ENCODE results near the gene STK24. TPM values are rescaled to one million over a fixed set of nuclear protein-coding genes. Genes with fewer than 3 reads are reported as not detected.

Gene STK24
- total and polyA plus RNA-seq, 10 of the 15 experiments (the other 5 are each of a cell fraction or from before 2014, with no cell fraction given), result 7.5 to 115 (median 52.9) TPM

DNA sequence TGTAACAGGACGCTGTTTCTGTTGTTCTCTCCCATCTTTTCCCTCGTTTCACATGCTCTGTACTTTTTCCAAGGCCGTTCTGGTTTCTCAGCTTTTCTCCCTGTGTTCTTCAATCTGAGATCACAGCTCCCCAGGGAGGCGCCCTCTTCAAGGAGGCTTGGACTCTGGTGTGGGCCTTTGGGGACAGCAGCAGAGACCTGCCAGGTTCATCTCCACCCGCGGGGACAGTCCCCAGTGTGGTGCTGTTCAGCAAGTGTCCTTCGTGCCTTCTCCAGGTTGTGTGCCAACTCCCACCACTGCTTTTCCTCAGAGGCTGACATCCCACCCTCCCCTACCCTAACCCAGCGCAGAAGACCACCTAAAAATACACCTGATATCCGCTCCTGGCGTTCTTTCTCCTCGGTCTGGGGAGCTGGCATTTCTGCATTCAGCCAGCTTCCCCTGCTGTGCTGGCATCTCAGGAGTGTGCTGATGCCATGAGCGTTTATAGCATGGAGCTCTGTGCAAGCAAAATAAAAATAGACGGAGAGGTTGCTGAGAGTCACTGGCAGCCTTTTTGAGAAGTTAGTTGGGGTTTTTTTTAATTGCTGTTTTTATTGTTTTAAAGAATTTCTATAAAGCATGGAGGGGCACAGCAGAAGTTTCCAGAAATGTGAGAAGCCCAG lies 149.4 kb downstream of the STK24 start:
- BruUV-seq (replicated peaks), result no TSS peak
- H3K4me1 ChIP-seq (ENCODE audit: control insufficient read depth, insufficient read depth, low read length), result no peaks in the 10 kb centered on the region
- no peak for ATAC-seq
- no peaks in the 10 kb centered on the region for H3K36me3 ChIP-seq (ENCODE audit: control insufficient read depth in 2 of 2, insufficient read depth in 2 of 2, low read length in 1 of 2)
- H4K20me1 ChIP-seq (ENCODE audit: control insufficient read depth, insufficient read depth), result no peaks in the 10 kb centered on the region
- no peak overlapping the region for H2AFZ ChIP-seq (ENCODE audit: control insufficient read depth, low read depth, low read length)
- RAD21 ChIA-PET (ENCODE audit: unreplicated experiment), result no interaction called here
- FAIRE-seq, result no peak
- in situ Hi-C loops (cut with MboI), result no loop called here
- TF ChIP-seq, protein P1, sequence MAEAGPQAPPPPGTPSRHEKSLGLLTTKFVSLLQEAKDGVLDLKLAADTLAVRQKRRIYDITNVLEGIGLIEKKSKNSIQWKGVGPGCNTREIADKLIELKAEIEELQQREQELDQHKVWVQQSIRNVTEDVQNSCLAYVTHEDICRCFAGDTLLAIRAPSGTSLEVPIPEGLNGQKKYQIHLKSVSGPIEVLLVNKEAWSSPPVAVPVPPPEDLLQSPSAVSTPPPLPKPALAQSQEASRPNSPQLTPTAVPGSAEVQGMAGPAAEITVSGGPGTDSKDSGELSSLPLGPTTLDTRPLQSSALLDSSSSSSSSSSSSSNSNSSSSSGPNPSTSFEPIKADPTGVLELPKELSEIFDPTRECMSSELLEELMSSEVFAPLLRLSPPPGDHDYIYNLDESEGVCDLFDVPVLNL (IDR thresholded peaks at IDR 0.05; ENCODE audit: low read depth, low read length), result no peak
- CTCF ChIA-PET, result interaction anchor here (0.7 to 1.6 kb wide), 4 partner anchors 23 to 285 kb away, joined by 3 to 4 read pairs (median 3); no protein-coding TSS in a partner anchor
- 24% methylated on average over 11 of the region's 13 CpGs for WGBS (ENCODE audit: insufficient coverage, insufficient replicate concordance, low lambda C conversion rate, missing lambda C conversion rate)
- no peak overlapping the region for H3K4me3 ChIP-seq
- DNase-seq (ENCODE audit: low read depth, low spot score), result no peak
- intact Hi-C loops (cut with micrococcal nuclease; ENCODE audit: unreplicated experiment), result no loop called here
- no peak overlapping the region for H3K4me2 ChIP-seq (ENCODE audit: control insufficient read depth, insufficient read depth)
- H3K27ac ChIP-seq (ENCODE audit: control insufficient read depth, insufficient read depth), result no peak overlapping the region
- POLR2A ChIA-PET, result no interaction called here
- no peaks in the 10 kb centered on the region; a peak in 1 of 4 replicates for H3K27me3 ChIP-seq (replicated peaks in 1 of 2; ENCODE audit: control insufficient read depth in 2 of 2, insufficient read depth in 2 of 2, low read length in 1 of 2)
- SMC1A ChIA-PET (ENCODE audit: uncharacterized antibody, unreplicated experiment), result interaction anchor here (1.1 kb wide), 1 partner anchor 18 kb away, joined by 3 read pairs; no protein-coding TSS in a partner anchor
- H3K79me2 ChIP-seq (ENCODE audit: control insufficient read depth, insufficient read depth, low read length), result no peaks in the 10 kb centered on the region
- no peak overlapping the region for H3K9ac ChIP-seq (ENCODE audit: control insufficient read depth, insufficient read depth, low read length)
- no peaks in the 10 kb centered on the region for H3K9me3 ChIP-seq (replicated peaks; ENCODE audit: control insufficient read depth, insufficient read depth, low read length)

GRCh38 chr13:98423417-98423816 lies 153.5 kb downstream of the STK24 start:
- no peaks in the 10 kb centered on the region for H3K79me2 ChIP-seq (ENCODE audit: control insufficient read depth, insufficient read depth, low read length)
- FAIRE-seq (no peak), ATAC-seq (no peak), DNase-seq (ENCODE audit: low read depth, low spot score) (no peak)
- H3K27me3 ChIP-seq (replicated peaks in 1 of 2; ENCODE audit: control insufficient read depth in 2 of 2, insufficient read depth in 2 of 2, low read length in 1 of 2), result no peaks in the 10 kb centered on the region; a peak in 1 of 4 replicates
- no peak overlapping the region for H3K4me3 ChIP-seq
- H3K9me3 ChIP-seq (replicated peaks; ENCODE audit: control insufficient read depth, insufficient read depth, low read length), result no peaks in the 10 kb centered on the region
- H3K9ac ChIP-seq (ENCODE audit: control insufficient read depth, insufficient read depth, low read length), result no peak overlapping the region
- in situ Hi-C loops (cut with MboI) (no loop called here), intact Hi-C loops (cut with micrococcal nuclease; ENCODE audit: unreplicated experiment) (no loop called here)
- H3K36me3 ChIP-seq (ENCODE audit: control insufficient read depth in 2 of 2, insufficient read depth in 2 of 2, low read length in 1 of 2), result no peaks in the 10 kb centered on the region
- no peaks in the 10 kb centered on the region for H4K20me1 ChIP-seq (ENCODE audit: control insufficient read depth, insufficient read depth)
- ChIA-PET SMC1A (ENCODE audit: uncharacterized antibody, unreplicated experiment) (interaction anchor here (1.3 kb wide), 1 partner anchor 230 kb away, joined by 3 read pairs; no protein-coding TSS in a partner anchor), POLR2A (no interaction called here), CTCF (interaction anchor here (0.6 kb wide), 1 partner anchor 568 kb away, joined by 3 read pairs; no protein-coding TSS in a partner anchor), RAD21 (ENCODE audit: unreplicated experiment) (no interaction called here)
- no peaks in the 10 kb centered on the region for H3K4me1 ChIP-seq (ENCODE audit: control insufficient read depth, insufficient read depth, low read length)
- H3K27ac ChIP-seq (ENCODE audit: control insufficient read depth, insufficient read depth), result no peak overlapping the region
- no peak overlapping the region for H3K4me2 ChIP-seq (ENCODE audit: control insufficient read depth, insufficient read depth)
- 32% methylated on average over 7 of the region's 7 CpGs for WGBS (ENCODE audit: insufficient coverage, insufficient replicate concordance, low lambda C conversion rate, missing lambda C conversion rate)
- BruUV-seq (replicated peaks), result no TSS peak
- H2AFZ ChIP-seq (ENCODE audit: control insufficient read depth, low read depth, low read length), result no peak overlapping the region
- TF ChIP-seq FOXM1 (IDR thresholded peaks at IDR 0.05; ENCODE audit: low read depth, low read length) (no peak), ZBED1 (IDR thresholded peaks at IDR 0.05; ENCODE audit: borderline replicate concordance) (no peak), BCL3 (IDR thresholded peaks at IDR 0.05; ENCODE audit: borderline replicate concordance, insufficient read depth, low read depth, low read length, poor library complexity, severe bottlenecking) (no peak), PML (IDR thresholded peaks at IDR 0.05; ENCODE audit: low read length) (no peak), ZNF687 (IDR thresholded peaks at IDR 0.05) (no peak)
